IPS-15b (cell line): ENCODE measurements around the gene SRPK2.
"Not testable (repeated sequence)": the region's sequence is repeated elsewhere in the genome, so short reads cannot be mapped to it uniquely, and the experiment has no call there.

Source experiments
- H3K27me3 ChIP-seq: one replicate; pipeline ENCODE4 v1.6.1; 2013; ENCODE audit warnings: low read length; ENCODE audit not compliant: control insufficient read depth, insufficient read depth
- H3K36me3 ChIP-seq: one replicate; pipeline ENCODE4 v1.6.1; 2013; ENCODE audit warnings: low read length; ENCODE audit not compliant: control insufficient read depth, insufficient read depth
- H3K4me1 ChIP-seq: one replicate; pipeline ENCODE4 v1.6.1; 2013; ENCODE audit warnings: mild to moderate bottlenecking, low read length; ENCODE audit not compliant: control insufficient read depth, insufficient read depth
- H3K4me3 ChIP-seq: one replicate; pipeline ENCODE4 v1.5.1; 2013; ENCODE audit warnings: low read depth, low read length
- H3K9ac ChIP-seq: one replicate; pipeline ENCODE4 v1.6.1; 2013; ENCODE audit warnings: low read depth, mild to moderate bottlenecking, low read length
- H3K9me3 ChIP-seq: one replicate; pipeline ENCODE4 v1.6.1; 2013; ENCODE audit warnings: mild to moderate bottlenecking, low read length; ENCODE audit not compliant: control insufficient read depth, insufficient read depth

Gene SRPK2

GRCh38 chr7:105365541-105366534, 22.9 kb downstream of the SRPK2 start:
- no peaks in the 10 kb centered on the region for H3K36me3 ChIP-seq
- no peak overlapping the region for H3K9ac ChIP-seq
- H3K27me3 ChIP-seq, result no peaks in the 10 kb centered on the region
- no peaks in the 10 kb centered on the region for H3K9me3 ChIP-seq
- H3K4me3 ChIP-seq, result no peak overlapping the region
- peaks cover 4% of the 10 kb centered on the region for H3K4me1 ChIP-seq

DNA sequence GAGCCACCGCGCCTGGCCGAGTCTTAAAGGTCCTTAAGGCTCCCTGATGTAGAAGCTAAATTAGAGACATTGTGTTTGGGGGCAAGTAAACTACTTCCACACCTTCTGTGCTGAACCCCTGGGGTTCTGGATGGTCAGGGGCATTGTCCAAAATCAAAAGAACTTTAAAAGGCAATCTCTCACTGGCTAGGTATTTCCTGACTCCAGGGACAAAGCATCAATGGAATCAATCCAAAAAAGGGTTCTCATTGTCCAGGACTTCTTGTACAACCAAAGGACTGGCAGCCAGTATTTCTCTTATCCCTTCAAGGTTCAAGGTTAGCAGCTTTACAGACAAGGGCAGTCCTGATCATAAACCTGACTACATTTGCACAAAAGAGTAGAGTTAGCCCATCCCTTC, 24.0 kb downstream of the SRPK2 start:
- Histone ChIP-seq H3K4me3 (no peak overlapping the region), H3K4me1 (peaks cover 4% of the 10 kb centered on the region), H3K9me3 (no peaks in the 10 kb centered on the region), H3K27me3 (no peaks in the 10 kb centered on the region), H3K36me3 (no peaks in the 10 kb centered on the region), H3K9ac (no peak overlapping the region)

- H3K4me1 ChIP-seq, H3K9ac ChIP-seq, H3K9me3 ChIP-seq, H3K36me3 ChIP-seq, H3K4me3 ChIP-seq, H3K27me3 ChIP-seq: not testable (repeated sequence)
These were observed 25.1 kb downstream of the SRPK2 start for GRCh38 chr7:105363657-105364056.

DNA sequence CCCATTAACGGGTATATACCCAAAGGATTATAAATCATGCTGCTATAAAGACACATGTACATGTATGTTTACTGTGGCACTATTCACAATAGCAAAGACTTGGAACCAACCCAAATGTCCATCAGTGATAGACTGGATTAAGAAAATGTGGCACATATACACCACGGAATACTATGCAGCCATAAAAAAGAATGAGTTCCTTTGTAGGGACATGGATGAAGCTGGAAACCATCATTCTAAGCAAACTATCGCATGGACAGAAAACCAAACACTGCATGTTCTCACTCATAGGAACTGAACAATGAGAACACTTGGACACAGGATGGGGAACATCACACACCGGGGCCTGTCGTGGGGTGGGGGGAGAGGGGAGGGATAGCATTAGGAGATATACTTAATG, 26.0 kb downstream of the SRPK2 start:
- peaks cover 13% of the 10 kb centered on the region for H3K4me1 ChIP-seq
- H3K36me3 ChIP-seq, H3K9ac ChIP-seq, H3K27me3 ChIP-seq, H3K4me3 ChIP-seq, H3K9me3 ChIP-seq: not testable (repeated sequence)

DNA sequence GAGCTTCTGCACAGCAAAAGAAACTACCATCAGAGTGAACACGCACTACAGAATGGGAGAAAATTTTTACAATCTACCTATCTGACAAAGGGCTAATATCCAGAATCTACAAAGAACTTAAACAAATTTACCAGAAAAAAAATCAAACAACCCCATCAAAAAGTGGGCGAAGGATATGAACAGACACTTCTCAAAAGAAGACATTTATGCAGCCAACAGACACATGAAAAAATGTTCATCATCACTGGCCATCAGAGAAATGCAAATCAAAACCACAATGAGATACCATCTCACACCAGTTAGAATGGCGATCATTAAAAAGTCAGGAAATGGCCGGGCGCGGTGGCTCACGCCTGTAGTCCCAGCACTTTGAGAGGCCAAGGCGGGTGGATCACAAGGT, 26.7 kb downstream of the SRPK2 start:
- peaks cover 13% of the 10 kb centered on the region for H3K4me1 ChIP-seq
- H3K27me3 ChIP-seq, H3K4me3 ChIP-seq, H3K9ac ChIP-seq, H3K9me3 ChIP-seq, H3K36me3 ChIP-seq: not testable (repeated sequence)

GRCh38 chr7:105360149-105360548, 28.6 kb downstream of the SRPK2 start:
- not testable (repeated sequence) for H3K4me3 ChIP-seq, H3K27me3 ChIP-seq, H3K9ac ChIP-seq, H3K9me3 ChIP-seq, H3K36me3 ChIP-seq
- H3K4me1 ChIP-seq, result peaks cover 13% of the 10 kb centered on the region

DNA sequence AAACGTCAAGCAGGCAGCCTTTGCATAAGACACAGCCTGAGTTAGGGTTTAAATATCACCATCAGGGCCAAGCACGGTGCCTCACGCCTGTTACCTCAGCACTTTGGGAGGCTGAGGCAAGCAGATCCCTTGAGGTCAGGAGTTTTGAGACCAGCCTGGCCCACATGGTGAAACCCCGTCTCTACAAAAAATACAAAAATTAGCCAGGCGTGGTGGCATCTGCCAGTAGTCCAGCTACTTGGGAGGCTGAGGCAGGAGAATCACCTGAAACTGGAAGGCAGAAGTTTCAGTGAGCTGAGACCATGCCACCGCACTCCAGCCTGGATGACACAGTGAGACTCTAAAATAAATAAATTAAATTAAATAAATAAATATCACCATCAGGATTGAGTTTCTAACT, 33.0 kb downstream of the SRPK2 start:
- Histone ChIP-seq H3K4me1 (peaks cover 9% of the 10 kb centered on the region), H3K36me3 (no peaks in the 10 kb centered on the region), H3K4me3 (no peak overlapping the region), H3K9me3 (no peaks in the 10 kb centered on the region), H3K27me3 (no peaks in the 10 kb centered on the region), H3K9ac (no peak overlapping the region)

DNA sequence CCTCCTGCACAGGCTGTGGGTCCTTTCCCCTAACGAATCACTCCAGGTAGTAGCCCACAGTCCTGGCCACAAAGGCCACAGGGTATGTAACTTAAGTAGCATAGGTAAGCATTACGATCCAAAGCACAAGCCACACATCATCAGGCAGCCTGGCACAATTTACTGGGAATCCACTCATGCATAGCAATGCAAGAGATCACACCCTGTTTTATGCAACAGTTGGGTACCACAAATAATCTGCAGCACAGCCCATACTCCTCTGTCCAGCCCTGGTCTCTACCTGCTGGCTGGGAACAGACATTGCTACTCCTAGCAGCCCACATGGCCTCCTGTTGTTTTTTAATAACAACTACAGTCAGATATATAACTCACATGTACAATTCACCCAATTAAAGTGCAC, 34.3 kb downstream of the SRPK2 start:
- H3K27me3 ChIP-seq, result no peaks in the 10 kb centered on the region
- H3K9me3 ChIP-seq, result no peaks in the 10 kb centered on the region
- H3K4me3 ChIP-seq, result no peak overlapping the region
- peaks cover 9% of the 10 kb centered on the region for H3K4me1 ChIP-seq
- no peaks in the 10 kb centered on the region for H3K36me3 ChIP-seq
- no peak overlapping the region for H3K9ac ChIP-seq

- H3K27me3 ChIP-seq, result no peaks in the 10 kb centered on the region
- peaks cover 6% of the 10 kb centered on the region for H3K4me1 ChIP-seq
- H3K4me3 ChIP-seq, result no peak overlapping the region
- no peak overlapping the region for H3K9ac ChIP-seq
- no peaks in the 10 kb centered on the region for H3K36me3 ChIP-seq
- no peaks in the 10 kb centered on the region for H3K9me3 ChIP-seq
These were observed 34.9 kb downstream of the SRPK2 start for GRCh38 chr7:105353752-105354328.

DNA sequence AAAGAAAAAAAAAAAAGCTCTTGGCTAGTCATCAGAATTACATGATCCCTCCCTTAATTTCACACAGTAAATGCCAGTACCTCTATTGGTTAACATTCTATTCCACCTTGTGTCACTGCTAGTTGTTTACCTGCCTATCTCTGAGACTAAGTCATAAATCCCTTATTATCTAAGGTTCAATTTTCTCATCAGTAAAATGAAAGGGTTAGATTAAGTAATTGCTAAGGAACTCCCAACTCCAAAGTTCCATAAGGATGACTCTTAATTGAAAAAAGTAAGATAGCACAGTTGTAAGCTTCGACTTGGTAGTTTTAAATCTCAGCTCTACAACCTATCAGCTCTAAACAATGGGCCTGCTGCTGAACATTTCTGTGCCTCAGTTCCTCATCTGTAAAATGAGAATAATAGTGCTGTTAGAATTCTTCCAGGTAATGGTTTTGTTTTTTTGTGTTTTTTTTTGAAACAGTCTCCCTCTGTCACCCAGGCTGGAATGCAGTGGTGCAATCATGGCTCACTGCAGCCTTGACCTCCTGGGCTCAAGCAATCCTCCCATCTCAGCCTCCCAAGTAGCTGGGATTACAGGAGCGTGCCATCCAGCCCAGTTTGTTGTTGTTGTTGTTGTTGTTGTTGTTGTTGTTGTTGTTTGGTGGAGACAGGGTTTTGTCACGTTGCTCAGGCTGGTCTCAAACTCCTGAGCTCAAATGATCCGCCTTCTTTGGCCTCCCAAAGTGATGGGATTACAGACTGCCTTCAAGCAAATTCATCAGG, 35.6 kb downstream of the SRPK2 start:
- Histone ChIP-seq H3K4me1 (peaks cover under 1% of the 10 kb centered on the region), H3K36me3 (no peaks in the 10 kb centered on the region), H3K4me3 (no peak overlapping the region), H3K9me3 (no peaks in the 10 kb centered on the region), H3K27me3 (no peaks in the 10 kb centered on the region), H3K9ac (no peak overlapping the region)

GRCh38 chr7:105352018-105352612, 36.6 kb downstream of the SRPK2 start:
- Histone ChIP-seq H3K9ac (no peak overlapping the region), H3K4me3 (no peak overlapping the region), H3K27me3 (no peaks in the 10 kb centered on the region), H3K9me3 (no peaks in the 10 kb centered on the region), H3K36me3 (no peaks in the 10 kb centered on the region), H3K4me1 (no peaks in the 10 kb centered on the region)
